GM23338 (cell line): Measurements from ENCODE around the gene USP6NL.

Experiments used
- CREB1 ChIP-seq: fragments of 250-450 bp; sonication (Bioruptor Pico); IDR thresholded peaks from 2 replicates; pipeline ENCODE4 v1.5.0; 2020; ENCODE audit warnings: low read depth, mild to moderate bottlenecking, moderate library complexity
- CTCF ChIP-seq, 2 experiments: fragments of 200-600 bp in 1 of 2; sonication (generic) in 1 of 2; conservative IDR thresholded peaks; 2 replicates each; pipeline versions ENCODE4 v1.5.1 to v1.6.1; 2016 to 2017; ENCODE audit warnings: antibody characterized with exemption in 2 of 2, low read depth in 2 of 2, mild to moderate bottlenecking in 2 of 2, moderate library complexity in 1 of 2
- ETS1 ChIP-seq: IDR thresholded peaks from 2 replicates; pipeline ENCODE4 v1.6.1; 2016; ENCODE audit warnings: antibody characterized with exemption
- EZH2 ChIP-seq: fragments of 200-600 bp; sonication (generic); IDR thresholded peaks from one replicate; pipeline ENCODE4 v1.8.0; 2017; ENCODE audit warnings: antibody characterized with exemption, mild to moderate bottlenecking, low read depth; ENCODE audit not compliant: unreplicated experiment
- EZH2phosphoT487 ChIP-seq: fragments of 200-600 bp; sonication (generic); IDR thresholded peaks from one replicate; pipeline ENCODE4 v1.8.1; 2018; ENCODE audit warnings: antibody characterized with exemption; ENCODE audit not compliant: unreplicated experiment
- POLR2AphosphoS5 ChIP-seq: IDR thresholded peaks from 2 replicates; pipeline ENCODE4 v1.6.1; 2016; ENCODE audit warnings: antibody characterized with exemption, low read depth
- ZNF331 ChIP-seq: fragments of 250-450 bp; sonication (Bioruptor Pico); IDR thresholded peaks from 2 replicates; pipeline ENCODE4 v1.5.0; 2020; ENCODE audit warnings: low read depth, mild to moderate bottlenecking, moderate library complexity

GRCh38 chr10:11610166-11610825 lies 1.2 kb downstream of the USP6NL start:
- no peak for TF ChIP-seq EZH2
- no peak for TF ChIP-seq ETS1
- no peak for TF ChIP-seq CTCF (conservative IDR thresholded peaks at IDR 0.05; ENCODE audit: low read depth in 2 of 2)
- TF ChIP-seq POLR2AphosphoS5: no peak
- no peak for TF ChIP-seq ZNF331 (CRISPR knock-in tag)
- TF ChIP-seq EZH2phosphoT487: no peak
- TF ChIP-seq CREB1 (CRISPR knock-in tag): no peak
